HepG2 (cell line): ENCODE measurements around the gene ELP6. TPM values are rescaled to one million over a fixed set of nuclear protein-coding genes. Genes with fewer than 3 reads are reported as not detected.

Experiments
- ATF5 ChIP-seq: sonication (generic); formaldehyde crosslinking; IDR thresholded peaks from 2 replicates; pipeline ENCODE4 v1.4.0; 2020; ENCODE audit warnings: mild to moderate bottlenecking, low read depth, missing genetic modification reagents
- ELK4 ChIP-seq: sonication (generic); formaldehyde crosslinking; IDR thresholded peaks from 2 replicates; pipeline ENCODE4 v1.9.0; 2021; ENCODE audit warnings: missing genetic modification reagents, borderline replicate concordance
- ETV6 ChIP-seq: sonication (generic); formaldehyde crosslinking; conservative IDR thresholded peaks from 2 replicates; pipeline ENCODE4 v1.4.0; 2020; ENCODE audit warnings: missing genetic modification reagents
- HNRNPL ChIP-seq: fragments of 200-400 bp; formaldehyde crosslinking; IDR thresholded peaks from 2 replicates; pipeline ENCODE4 v1.6.1; 2017; ENCODE audit warnings: mild to moderate bottlenecking, low read depth, low read length
- MATR3 ChIP-seq: sonication (generic); formaldehyde crosslinking; IDR thresholded peaks from 2 replicates; pipeline ENCODE4 v1.4.0; 2020; ENCODE audit warnings: missing genetic modification reagents
- NPAS2 ChIP-seq: sonication (generic); formaldehyde crosslinking; IDR thresholded peaks from 2 replicates; pipeline ENCODE4 v1.8.0; 2022; ENCODE audit warnings: mild to moderate bottlenecking, missing genetic modification reagents, borderline replicate concordance
- NR1H2 ChIP-seq: sonication (generic); formaldehyde crosslinking; IDR thresholded peaks from 2 replicates; pipeline ENCODE4 v1.8.1; 2022; ENCODE audit warnings: low read depth, missing genetic modification reagents, borderline replicate concordance
- SRSF9 ChIP-seq: fragments of 200-400 bp; formaldehyde crosslinking; IDR thresholded peaks from 2 replicates; pipeline ENCODE4 v1.6.1; 2018; ENCODE audit warnings: borderline replicate concordance, mild to moderate bottlenecking, low read depth, low read length; ENCODE audit not compliant: insufficient read depth, poor library complexity, severe bottlenecking
- STAG1 ChIP-seq: sonication (generic); formaldehyde crosslinking; IDR thresholded peaks from 2 replicates; pipeline ENCODE4 v1.4.0; 2020; ENCODE audit warnings: missing genetic modification reagents
- TARDBP ChIP-seq: sonication (generic); formaldehyde crosslinking; IDR thresholded peaks from 2 replicates; pipeline ENCODE4 v1.8.0; 2022; ENCODE audit warnings: mild to moderate bottlenecking, missing genetic modification reagents
- TOE1 ChIP-seq: sonication (generic); formaldehyde crosslinking; IDR thresholded peaks from 2 replicates; pipeline ENCODE4 v1.4.0; 2020; ENCODE audit warnings: mild to moderate bottlenecking, missing genetic modification reagents
- ZFP62 ChIP-seq: sonication (generic); formaldehyde crosslinking; IDR thresholded peaks from 2 replicates; pipeline ENCODE4 v1.4.0; 2020; ENCODE audit warnings: missing genetic modification reagents
- ZNF12 ChIP-seq: sonication (generic); formaldehyde crosslinking; IDR thresholded peaks from 2 replicates; pipeline ENCODE4 v1.5.0; 2020; ENCODE audit warnings: missing genetic modification reagents
- ZNF501 ChIP-seq: sonication (generic); formaldehyde crosslinking; IDR thresholded peaks from 2 replicates; pipeline ENCODE4 v1.5.1; 2020; ENCODE audit warnings: mild to moderate bottlenecking, moderate library complexity, missing genetic modification reagents
- ZNF569 ChIP-seq: sonication (generic); formaldehyde crosslinking; IDR thresholded peaks from 2 replicates; pipeline ENCODE4 v1.5.0; 2020; ENCODE audit warnings: mild to moderate bottlenecking, missing genetic modification reagents, moderate library complexity, borderline replicate concordance
- ZNF839 ChIP-seq: sonication (generic); formaldehyde crosslinking; IDR thresholded peaks from 2 replicates; pipeline ENCODE4 v1.4.0; 2020; ENCODE audit warnings: missing genetic modification reagents, mild to moderate bottlenecking, borderline replicate concordance
- ZNF841 ChIP-seq: sonication (generic); formaldehyde crosslinking; IDR thresholded peaks from 2 replicates; pipeline ENCODE4 v1.8.1; 2023; ENCODE audit warnings: missing genetic modification reagents, borderline replicate concordance
- ZNF883 ChIP-seq: sonication (generic); formaldehyde crosslinking; IDR thresholded peaks from 2 replicates; pipeline ENCODE4 v1.5.1; 2020; ENCODE audit warnings: mild to moderate bottlenecking, missing genetic modification reagents; ENCODE audit errors: not compliant biosample characterization
- ZSCAN9 ChIP-seq: IDR thresholded peaks from 2 replicates; pipeline ENCODE4 v1.6.1; 2016; ENCODE audit warnings: borderline replicate concordance
- polyA plus RNA-seq, 8 experiments: library from polyadenylated mRNA; depleted of rRNA in 3 of 8; stranded (reverse) in 7 of 8; unstranded in 1 of 8; fragments of >200 nt; fragmentation: Illumina TruSeq in 4 of 8; extraction: Trizol in 4 of 8; gene quantifications; 2 replicates each; pipeline versions ENCODE4 v1.2.1 to v1.2.3, GENCODE V29; 2011 to 2016; ENCODE audit warnings: low read depth in 4 of 8, missing spikeins in 1 of 8, mixed read lengths in 1 of 8; ENCODE audit not compliant: insufficient read depth in 1 of 8
- total RNA-seq, 5 experiments: library from RNA; depleted of rRNA; stranded (reverse); fragments of >200 nt; fragmentation: Illumina TruSeq; extraction: Trizol; gene quantifications; 2 replicates each; pipeline ENCODE4 v1.2.3, GENCODE V29; 2016; ENCODE audit warnings: low read depth in 1 of 5
- TF ChIP-seq, protein P1 (sequence below): IDR thresholded peaks from 2 replicates; pipeline ENCODE4 v1.6.1; 2018; ENCODE audit warnings: missing genetic modification reagents, mild to moderate bottlenecking, missing compliant biosample characterization
- TF ChIP-seq, protein P2 (sequence below), 2 experiments: fragments of 450-650 bp in 1 of 2; sonication (generic) in 1 of 2; formaldehyde crosslinking; IDR thresholded peaks; 2 replicates each; pipeline versions ENCODE4 v1.5.0 to v1.8.0; 2020 to 2022; ENCODE audit warnings: mild to moderate bottlenecking in 1 of 2, missing genetic modification reagents in 1 of 2
- TF ChIP-seq, protein P3 (sequence below): IDR thresholded peaks from 2 replicates; pipeline ENCODE4 v1.6.1; 2016; ENCODE audit warnings: missing genetic modification reagents, missing compliant biosample characterization
- TF ChIP-seq, protein P4 (sequence below): sonication (generic); formaldehyde crosslinking; IDR thresholded peaks from 2 replicates; pipeline ENCODE4 v1.4.0; 2020; ENCODE audit warnings: missing genetic modification reagents

The ELP6 gene
- total and polyA plus RNA-seq, 2 of the 13 experiments (the other 11 are each of a cell fraction or from before 2014, with no cell fraction given): 45.0 to 49.3 TPM

DNA sequence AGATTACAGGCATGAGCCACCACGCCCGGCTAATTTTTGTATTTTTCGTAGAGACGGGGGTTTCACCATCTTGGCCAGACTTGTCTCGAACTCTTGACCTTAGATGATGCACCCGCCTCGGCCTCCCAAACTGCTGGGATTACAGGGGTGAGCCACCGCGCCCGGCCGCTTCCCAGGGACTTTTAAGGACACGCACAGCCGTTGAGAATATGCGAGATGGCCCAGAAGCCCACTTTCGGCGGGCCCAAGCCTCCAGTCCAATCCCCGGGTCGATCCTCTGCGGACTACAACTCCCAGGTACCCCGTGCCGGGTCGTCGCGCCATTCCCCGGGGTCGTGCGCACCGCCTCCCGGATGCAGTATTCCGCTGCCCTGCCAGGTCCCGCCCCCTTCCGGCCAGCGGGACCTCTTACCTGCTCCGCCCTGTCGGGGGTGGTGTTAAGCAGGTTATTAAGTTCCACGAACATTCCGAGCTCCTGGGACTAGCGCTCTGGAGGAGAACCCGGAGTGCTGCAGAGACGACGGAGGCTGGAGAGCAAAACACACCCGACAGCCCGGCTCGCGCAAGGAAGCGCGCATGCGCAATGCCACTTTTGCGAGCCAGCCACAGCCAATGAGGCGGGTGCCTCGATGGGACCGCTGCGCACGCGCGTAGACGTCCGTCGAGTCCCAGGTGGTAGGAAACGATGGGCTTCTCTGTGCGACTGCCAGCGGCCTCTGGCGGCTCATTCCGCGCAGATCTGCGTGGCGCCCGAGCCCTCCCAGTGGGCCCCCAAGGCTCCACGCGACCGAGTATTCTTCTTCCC, at the start of gene ELP6 (continued):
- TF ChIP-seq, protein P1, sequence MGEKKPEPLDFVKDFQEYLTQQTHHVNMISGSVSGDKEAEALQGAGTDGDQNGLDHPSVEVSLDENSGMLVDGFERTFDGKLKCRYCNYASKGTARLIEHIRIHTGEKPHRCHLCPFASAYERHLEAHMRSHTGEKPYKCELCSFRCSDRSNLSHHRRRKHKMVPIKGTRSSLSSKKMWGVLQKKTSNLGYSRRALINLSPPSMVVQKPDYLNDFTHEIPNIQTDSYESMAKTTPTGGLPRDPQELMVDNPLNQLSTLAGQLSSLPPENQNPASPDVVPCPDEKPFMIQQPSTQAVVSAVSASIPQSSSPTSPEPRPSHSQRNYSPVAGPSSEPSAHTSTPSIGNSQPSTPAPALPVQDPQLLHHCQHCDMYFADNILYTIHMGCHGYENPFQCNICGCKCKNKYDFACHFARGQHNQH (CRISPR knock-in tag): peak; percentile 73; the same call in 1 of the 2 replicates
- peak; percentile 84 for TF ChIP-seq STAG1 (CRISPR knock-in tag)
- no peak; the same call in none of the 2 replicates for TF ChIP-seq ZSCAN9 (CRISPR knock-in tag)
- TF ChIP-seq ZNF12: no peak
- TF ChIP-seq, protein P2, sequence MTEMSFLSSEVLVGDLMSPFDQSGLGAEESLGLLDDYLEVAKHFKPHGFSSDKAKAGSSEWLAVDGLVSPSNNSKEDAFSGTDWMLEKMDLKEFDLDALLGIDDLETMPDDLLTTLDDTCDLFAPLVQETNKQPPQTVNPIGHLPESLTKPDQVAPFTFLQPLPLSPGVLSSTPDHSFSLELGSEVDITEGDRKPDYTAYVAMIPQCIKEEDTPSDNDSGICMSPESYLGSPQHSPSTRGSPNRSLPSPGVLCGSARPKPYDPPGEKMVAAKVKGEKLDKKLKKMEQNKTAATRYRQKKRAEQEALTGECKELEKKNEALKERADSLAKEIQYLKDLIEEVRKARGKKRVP (CRISPR knock-in tag; IDR thresholded peaks at IDR 0.05): peak in 1 of 2 experiments; percentile 49; a peak in 1 of 4 replicates
- TF ChIP-seq ETV6: no peak
- TF ChIP-seq, protein P3, sequence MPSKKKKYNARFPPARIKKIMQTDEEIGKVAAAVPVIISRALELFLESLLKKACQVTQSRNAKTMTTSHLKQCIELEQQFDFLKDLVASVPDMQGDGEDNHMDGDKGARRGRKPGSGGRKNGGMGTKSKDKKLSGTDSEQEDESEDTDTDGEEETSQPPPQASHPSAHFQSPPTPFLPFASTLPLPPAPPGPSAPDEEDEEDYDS: peak; percentile 43
- TF ChIP-seq, protein P4, sequence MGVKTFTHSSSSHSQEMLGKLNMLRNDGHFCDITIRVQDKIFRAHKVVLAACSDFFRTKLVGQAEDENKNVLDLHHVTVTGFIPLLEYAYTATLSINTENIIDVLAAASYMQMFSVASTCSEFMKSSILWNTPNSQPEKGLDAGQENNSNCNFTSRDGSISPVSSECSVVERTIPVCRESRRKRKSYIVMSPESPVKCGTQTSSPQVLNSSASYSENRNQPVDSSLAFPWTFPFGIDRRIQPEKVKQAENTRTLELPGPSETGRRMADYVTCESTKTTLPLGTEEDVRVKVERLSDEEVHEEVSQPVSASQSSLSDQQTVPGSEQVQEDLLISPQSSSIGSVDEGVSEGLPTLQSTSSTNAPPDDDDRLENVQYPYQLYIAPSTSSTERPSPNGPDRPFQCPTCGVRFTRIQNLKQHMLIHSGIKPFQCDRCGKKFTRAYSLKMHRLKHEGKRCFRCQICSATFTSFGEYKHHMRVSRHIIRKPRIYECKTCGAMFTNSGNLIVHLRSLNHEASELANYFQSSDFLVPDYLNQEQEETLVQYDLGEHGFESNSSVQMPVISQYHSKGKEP: no peak; the same call in 1 of the 2 replicates
- TF ChIP-seq ZNF839: peak; percentile 95
- no peak for TF ChIP-seq NR1H2 (CRISPR knock-in tag)
- no peak for TF ChIP-seq ZFP62 (CRISPR knock-in tag)
- no peak for TF ChIP-seq SRSF9
- TF ChIP-seq HNRNPL: no peak
- peak; percentile 59; the same call in 1 of the 2 replicates for TF ChIP-seq TARDBP (CRISPR knock-in tag)
- no peak for TF ChIP-seq NPAS2 (CRISPR knock-in tag)
- TF ChIP-seq ZNF501: peak; percentile 93
- peak; percentile 59 for TF ChIP-seq ZNF883 (CRISPR knock-in tag)
- 0 out of 2 replicates have a peak, but pooled peaks have one; percentile 46 for TF ChIP-seq ELK4 (CRISPR knock-in tag)
- no peak for TF ChIP-seq TOE1 (CRISPR knock-in tag)
- TF ChIP-seq MATR3: no peak
- TF ChIP-seq ZNF569 (CRISPR knock-in tag): no peak
- TF ChIP-seq ZNF841 (CRISPR knock-in tag): no peak
- no peak for TF ChIP-seq ATF5 (CRISPR knock-in tag)
